OCI-LY1 (cell line): ENCODE data around the gene PCDHB16.
"Not testable (repeated sequence)": the region's sequence is repeated elsewhere in the genome, so short reads cannot be mapped to it uniquely, and the experiment has no call there.

Source experiments
- H2AFZ ChIP-seq: fragments of 200-600 bp; sonication (generic), shearing (Covaris generic); 2 replicates; pipeline ENCODE4 v1.6.0; 2014; ENCODE audit warnings: antibody characterized with exemption, mild to moderate bottlenecking, low read length
- H3F3A ChIP-seq: fragments of 200-600 bp; sonication (generic), shearing (Covaris generic); 2 replicates; pipeline ENCODE4 v1.6.0; 2014; ENCODE audit warnings: mild to moderate bottlenecking, antibody characterized with exemption, low read length, moderate library complexity; ENCODE audit not compliant: insufficient read depth
- H3K27ac ChIP-seq: fragments of 200-600 bp; sonication (generic); 2 replicates; pipeline ENCODE4 v1.5.1; 2014; ENCODE audit warnings: low read length, mixed run types, mild to moderate bottlenecking, low read depth; ENCODE audit not compliant: poor library complexity, severe bottlenecking
- H3K27me3 ChIP-seq: fragments of 200-600 bp; sonication (generic); 2 replicates; pipeline ENCODE4 v1.6.0; 2014; ENCODE audit warnings: antibody characterized with exemption, mild to moderate bottlenecking, low read length, moderate library complexity; ENCODE audit not compliant: insufficient read depth
- H3K36me3 ChIP-seq: fragments of 200-600 bp; sonication (generic); 2 replicates; pipeline ENCODE4 v1.6.1; 2014; ENCODE audit warnings: mild to moderate bottlenecking, antibody characterized with exemption, low read length, moderate library complexity, mixed read lengths; ENCODE audit not compliant: insufficient read depth
- H3K4me1 ChIP-seq: fragments of 200-600 bp; sonication (generic); 2 replicates; pipeline ENCODE4 v1.5.1; 2014; ENCODE audit warnings: mild to moderate bottlenecking, low read length, moderate library complexity; ENCODE audit not compliant: insufficient read depth, severe bottlenecking
- H3K4me2 ChIP-seq: fragments of 200-600 bp; sonication (generic), shearing (Covaris generic); 2 replicates; pipeline ENCODE4 v1.6.1; 2014; ENCODE audit warnings: low read length
- H3K4me3 ChIP-seq: fragments of 200-600 bp; sonication (generic); 2 replicates; pipeline ENCODE4 v1.5.1; 2014; ENCODE audit warnings: low read length, low read depth, mild to moderate bottlenecking, mixed read lengths; ENCODE audit not compliant: poor library complexity, severe bottlenecking
- H3K79me2 ChIP-seq: fragments of 200-600 bp; shearing (Covaris generic); 2 replicates; pipeline ENCODE4 v1.6.1; 2016; ENCODE audit warnings: mixed run types, low read length, mixed read lengths; ENCODE audit not compliant: insufficient read depth
- H3K9ac ChIP-seq: fragments of 200-600 bp; sonication (generic), shearing (Covaris generic); 2 replicates; pipeline ENCODE4 v1.6.1; 2014; ENCODE audit warnings: mild to moderate bottlenecking, low read length, mixed read lengths
- H3K9me2 ChIP-seq: fragments of 200-600 bp; sonication (generic), shearing (Covaris generic); 2 replicates; pipeline ENCODE4 v1.6.1; 2014; ENCODE audit warnings: low read depth, mild to moderate bottlenecking, low read length, mixed read lengths
- H3K9me3 ChIP-seq: fragments of 200-600 bp; shearing (Covaris generic); 2 replicates; pipeline ENCODE4 v1.6.1; 2014; ENCODE audit warnings: low read length, mixed read lengths
- H4K20me1 ChIP-seq: fragments of 200-600 bp; sonication (generic), shearing (Covaris generic); 2 replicates; pipeline ENCODE4 v1.6.0; 2016; ENCODE audit warnings: mild to moderate bottlenecking, low read length; ENCODE audit not compliant: insufficient read depth
- CTCF ChIP-seq: fragments of 200-600 bp; sonication (generic), shearing (Covaris generic); IDR thresholded peaks from 2 replicates; pipeline ENCODE4 v1.5.1; 2017; ENCODE audit warnings: mild to moderate bottlenecking, antibody characterized with exemption, low read length, moderate library complexity, mixed read lengths
- EZH2 ChIP-seq: fragments of 200-600 bp; sonication (generic), shearing (Covaris generic); IDR thresholded peaks from 2 replicates; pipeline ENCODE4 v1.8.0; 2017; ENCODE audit warnings: borderline replicate concordance, mixed run types, mild to moderate bottlenecking, antibody characterized with exemption, low read length, moderate library complexity, mixed read lengths

PCDHB16 gene

GRCh38 chr5:141155540-141156374 lies 26.4 kb upstream of the PCDHB16 start:
- Histone ChIP-seq H3K27me3 (no peaks in the 10 kb centered on the region), H3F3A (no peaks in the 10 kb centered on the region), H3K4me3 (no peak overlapping the region), H3K36me3 (no peaks in the 10 kb centered on the region), H3K79me2 (no peaks in the 10 kb centered on the region), H3K9me2 (no peaks in the 10 kb centered on the region), H3K27ac (no peak overlapping the region), H3K4me1 (no peaks in the 10 kb centered on the region), H2AFZ (no peak overlapping the region), H3K9me3 (no peaks in the 10 kb centered on the region), H3K4me2 (no peak overlapping the region), H3K9ac (no peak overlapping the region), H4K20me1 (no peaks in the 10 kb centered on the region)
- peak; percentile 50; the same call in 1 of the 2 replicates for TF ChIP-seq CTCF
- no peak for TF ChIP-seq EZH2

DNA sequence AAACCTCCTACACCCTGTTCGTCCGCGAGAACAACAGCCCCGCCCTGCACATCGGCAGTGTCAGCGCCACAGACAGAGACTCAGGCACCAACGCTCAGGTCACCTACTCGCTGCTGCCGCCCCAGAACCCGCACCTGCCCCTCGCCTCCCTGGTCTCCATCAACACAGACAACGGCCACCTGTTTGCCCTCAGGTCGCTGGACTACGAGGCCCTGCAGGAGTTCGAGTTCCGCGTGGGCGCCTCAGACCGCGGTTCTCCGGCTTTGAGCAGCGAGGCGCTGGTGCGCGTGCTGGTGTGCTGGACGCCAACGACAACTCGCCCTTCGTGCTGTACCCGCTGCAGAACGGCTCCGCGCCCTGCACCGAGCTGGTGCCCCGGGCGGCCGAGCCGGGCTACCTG lies 24.8 kb upstream of the PCDHB16 start:
- not testable (repeated sequence) for H3K4me3 ChIP-seq, H4K20me1 ChIP-seq, H3K36me3 ChIP-seq, H3K9me3 ChIP-seq, H2AFZ ChIP-seq, H3K4me2 ChIP-seq, H3K79me2 ChIP-seq, H3K4me1 ChIP-seq, H3K9me2 ChIP-seq, H3K9ac ChIP-seq, H3K27me3 ChIP-seq, H3K27ac ChIP-seq, H3F3A ChIP-seq

- not testable (repeated sequence) for H3K4me2 ChIP-seq, H3K9ac ChIP-seq
Measured at GRCh38 chr5:141157901-141158300, 24.3 kb upstream of the PCDHB16 start.

DNA sequence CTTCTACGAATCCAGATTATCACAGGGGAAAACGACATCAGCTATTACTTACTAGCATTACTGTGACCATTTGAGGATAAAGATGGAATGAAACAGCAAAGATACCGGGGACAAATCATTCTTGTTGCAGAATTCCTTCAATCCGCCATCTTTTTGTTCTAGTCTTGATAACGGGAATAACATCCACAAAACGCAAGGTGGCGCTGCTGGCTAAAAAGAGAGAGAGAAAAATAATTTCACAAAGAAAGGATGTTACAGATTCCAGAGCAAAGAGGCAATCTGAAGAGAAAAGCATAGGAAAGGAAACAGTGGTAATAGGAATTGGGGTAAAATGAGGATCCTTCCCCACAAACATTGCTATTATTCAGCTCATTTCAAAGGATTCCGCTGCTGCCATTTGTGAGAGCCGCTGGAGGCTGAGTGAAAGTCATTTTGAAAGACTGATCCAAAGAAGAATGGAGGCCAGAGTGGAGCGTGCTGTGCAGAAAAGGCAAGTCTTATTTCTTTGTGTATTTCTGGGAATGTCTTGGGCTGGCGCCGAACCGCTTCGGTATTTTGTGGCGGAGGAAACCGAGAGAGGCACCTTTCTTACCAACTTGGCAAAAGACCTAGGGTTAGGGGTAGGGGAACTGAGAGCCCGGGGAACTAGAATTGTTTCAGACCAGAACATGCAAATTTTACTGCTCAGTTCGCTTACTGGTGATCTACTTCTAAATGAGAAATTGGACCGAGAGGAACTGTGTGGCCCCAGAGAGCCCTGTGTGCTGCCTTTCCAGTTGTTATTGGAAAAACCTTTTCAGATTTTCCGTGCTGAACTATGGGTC lies 9.6 kb upstream of the PCDHB16 start, which contains the start of gene PCDHB7:
Gene PCDHB7, plus strand, starts transcription at position 264 of the 824 bp plus-strand sequence. Its CDS starts 192 bp downstream, at position 456.
- Histone ChIP-seq H3K9ac (no peak within 1 kb of the TSS), H4K20me1 (no peaks in the 10 kb centered on the region), H3K4me3 (no peak within 1 kb of the TSS), H2AFZ (0 out of 2 replicates have a peak within 1 kb of the TSS, but pooled peaks have one; percentile 15), H3K4me1 (no peaks in the 10 kb centered on the region), H3K27me3 (no peaks in the 10 kb centered on the region), H3K27ac (no peak within 1 kb of the TSS), H3K9me3 (no peaks in the 10 kb centered on the region), H3K36me3 (no peaks in the 10 kb centered on the region), H3K9me2 (no peaks in the 10 kb centered on the region), H3K4me2 (peak within 1 kb of the TSS; percentile 17; the same call in 1 of the 2 replicates), H3K79me2 (no peaks in the 10 kb centered on the region), H3F3A (no peaks in the 10 kb centered on the region)
- no peak for TF ChIP-seq EZH2
- peak; percentile 78 for TF ChIP-seq CTCF

More at GRCh38 chr5:141157901-141158300, 24.3 kb upstream of the PCDHB16 start:
- H3K27ac ChIP-seq, H3K27me3 ChIP-seq, H3K4me1 ChIP-seq, H2AFZ ChIP-seq, H3K79me2 ChIP-seq, H3F3A ChIP-seq, H3K9me2 ChIP-seq, H3K9me3 ChIP-seq, H3K4me3 ChIP-seq, H3K36me3 ChIP-seq, H4K20me1 ChIP-seq: not testable (repeated sequence)

- not testable (repeated sequence) for H3K27ac ChIP-seq, H4K20me1 ChIP-seq, H3K79me2 ChIP-seq, H3K36me3 ChIP-seq, H3F3A ChIP-seq, H3K4me1 ChIP-seq, H3K9me3 ChIP-seq, H3K9ac ChIP-seq, H3K4me3 ChIP-seq, H3K4me2 ChIP-seq, H3K27me3 ChIP-seq, H3K9me2 ChIP-seq, H2AFZ ChIP-seq
Measured at GRCh38 chr5:141174291-141175104, 7.7 kb upstream of the PCDHB16 start.
